Liver (tissue), 9 donors: ENCODE measurements around the gene CPEB2. TPM values are rescaled to one million over a fixed set of nuclear protein-coding genes. Genes with fewer than 3 reads are reported as not detected.

Experiments
- DNase-seq: peaks from one replicate; pipeline ENCODE4 v3.0.0-alpha.2; 2017; ENCODE audit warnings: low spot score
- H3K27ac ChIP-seq, 2 donors: one replicate each; pipeline ENCODE4 v1.7.0; 2013; ENCODE audit warnings: inconsistent platforms in 2 of 2, low read length in 2 of 2, control low read depth in 1 of 2, low read depth in 1 of 2, mild to moderate bottlenecking in 1 of 2
- H3K27me3 ChIP-seq, 4 donors: one replicate each; pipeline versions ENCODE4 v1.6.1 to v1.7.0; 2013; ENCODE audit warnings: low read length in 3 of 4, inconsistent platforms in 1 of 4, mild to moderate bottlenecking in 1 of 4, moderate library complexity in 1 of 4; ENCODE audit not compliant: control insufficient read depth in 4 of 4, insufficient read depth in 4 of 4
- H3K36me3 ChIP-seq, 4 donors: one replicate each; pipeline versions ENCODE4 v1.6.1 to v1.7.0; 2013; ENCODE audit warnings: low read length in 3 of 4, mild to moderate bottlenecking in 3 of 4, low read depth in 1 of 4, moderate library complexity in 1 of 4; ENCODE audit not compliant: control insufficient read depth in 4 of 4, insufficient read depth in 3 of 4
- H3K4me1 ChIP-seq, 4 donors: one replicate each; pipeline versions ENCODE4 v1.6.1 to v1.7.0; 2013; ENCODE audit warnings: low read length in 3 of 4, mild to moderate bottlenecking in 3 of 4, moderate library complexity in 1 of 4; ENCODE audit not compliant: control insufficient read depth in 4 of 4, insufficient read depth in 4 of 4
- H3K4me3 ChIP-seq, 3 donors: one replicate each; pipeline versions ENCODE4 v1.6.1 to v1.7.0; 2013; ENCODE audit warnings: low read length in 3 of 3, control low read depth in 1 of 3, low read depth in 1 of 3, mild to moderate bottlenecking in 1 of 3
- H3K9ac ChIP-seq, 2 donors: one replicate each; pipeline ENCODE4 v1.7.0; 2013; ENCODE audit warnings: low read length in 2 of 2, mild to moderate bottlenecking in 2 of 2, moderate library complexity in 2 of 2, control low read depth in 1 of 2, low read depth in 1 of 2
- H3K9me3 ChIP-seq, 4 donors: one replicate each; pipeline versions ENCODE4 v1.6.1 to v1.7.0; 2013; ENCODE audit warnings: low read length in 3 of 4; ENCODE audit not compliant: control insufficient read depth in 4 of 4
- EGR1 ChIP-seq, 2 donors: IDR thresholded peaks; 2 replicates each; pipeline ENCODE4 v1.6.1; 2016 to 2018; ENCODE audit warnings: antibody characterized with exemption in 2 of 2, low read depth in 2 of 2
- FOXA1 ChIP-seq: IDR thresholded peaks from 2 replicates; pipeline ENCODE4 v1.6.1; 2016; ENCODE audit warnings: antibody characterized with exemption
- FOXA2 ChIP-seq: IDR thresholded peaks from 2 replicates; pipeline ENCODE4 v1.6.1; 2016; ENCODE audit warnings: antibody characterized with exemption
- HNF4A ChIP-seq, 2 donors: conservative IDR thresholded peaks; 2 replicates each; pipeline ENCODE4 v1.6.1; 2016; ENCODE audit warnings: antibody characterized with exemption in 2 of 2, mild to moderate bottlenecking in 2 of 2
- HNF4G ChIP-seq: IDR thresholded peaks from 2 replicates; pipeline ENCODE4 v1.6.1; 2016; ENCODE audit warnings: antibody characterized with exemption
- JUND ChIP-seq, 2 donors: IDR thresholded peaks; 2 replicates each; pipeline ENCODE4 v1.6.1; 2016; ENCODE audit warnings: antibody characterized with exemption in 2 of 2
- MAX ChIP-seq: IDR thresholded peaks from 2 replicates; pipeline ENCODE4 v1.6.1; 2016; ENCODE audit warnings: antibody characterized with exemption
- NR2F2 ChIP-seq: IDR thresholded peaks from 2 replicates; pipeline ENCODE4 v1.6.1; 2016; ENCODE audit warnings: antibody characterized with exemption
- RAD21 ChIP-seq, 2 donors: IDR thresholded peaks; 2 replicates each; pipeline ENCODE4 v1.6.1; 2016; ENCODE audit warnings: antibody characterized with exemption in 2 of 2, mild to moderate bottlenecking in 2 of 2
- RXRA ChIP-seq, 2 donors: IDR thresholded peaks; 2 replicates each; pipeline ENCODE4 v1.6.1; 2017 to 2018; ENCODE audit warnings: antibody characterized with exemption in 2 of 2, mild to moderate bottlenecking in 1 of 2
- SP1 ChIP-seq: IDR thresholded peaks from 2 replicates; pipeline ENCODE4 v1.6.1; 2018; ENCODE audit warnings: antibody characterized with exemption, mild to moderate bottlenecking
- YY1 ChIP-seq: IDR thresholded peaks from 2 replicates; pipeline ENCODE4 v1.6.1; 2016; ENCODE audit warnings: antibody characterized with exemption, mild to moderate bottlenecking
- WGBS: extraction: QIAGEN DNeasy Blood & Tissue Kit; methylation state at CpG from one replicate; pipeline ENCODE4 v1.1.7; 2013; 5-methylcytosine and 5-hydroxymethylcytosine counted together
- polyA plus RNA-seq, 2 donors: library from polyadenylated mRNA; stranded (reverse) in 1 of 2; unstranded in 1 of 2; fragments of 200-250 nt in 1 of 2; fragments of >200 nt in 1 of 2; fragmentation: Nextera tagmentation in 1 of 2; extraction: Ambion mirVana in 1 of 2; gene quantifications; one replicate each; pipeline versions ENCODE4 v1.2.1 to v1.2.3, GENCODE V29; 2013 to 2015
- total RNA-seq, 2 donors: library from RNA; depleted of rRNA; stranded (reverse); fragments of >200 nt; gene quantifications; one replicate each; pipeline ENCODE4 v1.2.3, GENCODE V29; 2014
- TF ChIP-seq, protein P1 (sequence below): IDR thresholded peaks from 2 replicates; pipeline ENCODE4 v1.6.1; 2016; ENCODE audit warnings: antibody characterized with exemption, mild to moderate bottlenecking
- TF ChIP-seq, protein P2 (sequence below): fragments of 150-350 bp; IDR thresholded peaks from 2 replicates; pipeline ENCODE4 v1.5.1; 2017; ENCODE audit warnings: improper control_type of control experiment, low read depth, low read length; ENCODE audit not compliant: missing input control
- donor health status: healthy.
- donor health status: healthy.
- donor health status: healthy.
- donor health status: healthy.
- donor health status: healthy.

CPEB2 gene
- total and polyA plus RNA-seq, 4 donors = 3.6 to 14.0 (median 4.6) TPM

DNA sequence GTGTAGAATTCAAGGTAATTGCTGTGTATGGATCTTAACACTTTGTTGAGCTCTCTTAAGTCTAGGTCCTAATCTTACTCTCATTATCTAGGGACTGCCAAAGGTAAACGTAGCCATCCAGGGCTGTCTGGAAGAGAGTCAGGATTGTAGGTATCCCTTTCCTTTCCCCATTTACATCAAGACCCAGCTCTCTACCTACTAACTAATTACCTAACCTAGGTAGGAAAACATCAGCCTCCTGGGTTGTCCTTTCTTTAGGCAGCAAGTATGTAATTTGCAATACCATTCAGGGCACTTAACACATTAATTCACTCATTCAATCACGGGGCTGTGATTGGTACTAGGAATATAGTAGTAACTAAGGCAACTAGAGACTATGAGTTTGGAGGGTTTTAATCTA is 15.2 kb upstream of the CPEB2 start:
- no peak for DNase-seq
- H3K27ac ChIP-seq = no peak overlapping the region
- TF ChIP-seq RXRA (IDR thresholded peaks at IDR 0.05) (no peak), FOXA1 (no peak), SP1 (no peak), HNF4A (conservative IDR thresholded peaks at IDR 0.05) (no peak), YY1 (no peak), MAX (no peak), HNF4G (no peak), EGR1 (IDR thresholded peaks at IDR 0.05; ENCODE audit: low read depth in 2 of 2) (no peak)
- TF ChIP-seq, protein P1, sequence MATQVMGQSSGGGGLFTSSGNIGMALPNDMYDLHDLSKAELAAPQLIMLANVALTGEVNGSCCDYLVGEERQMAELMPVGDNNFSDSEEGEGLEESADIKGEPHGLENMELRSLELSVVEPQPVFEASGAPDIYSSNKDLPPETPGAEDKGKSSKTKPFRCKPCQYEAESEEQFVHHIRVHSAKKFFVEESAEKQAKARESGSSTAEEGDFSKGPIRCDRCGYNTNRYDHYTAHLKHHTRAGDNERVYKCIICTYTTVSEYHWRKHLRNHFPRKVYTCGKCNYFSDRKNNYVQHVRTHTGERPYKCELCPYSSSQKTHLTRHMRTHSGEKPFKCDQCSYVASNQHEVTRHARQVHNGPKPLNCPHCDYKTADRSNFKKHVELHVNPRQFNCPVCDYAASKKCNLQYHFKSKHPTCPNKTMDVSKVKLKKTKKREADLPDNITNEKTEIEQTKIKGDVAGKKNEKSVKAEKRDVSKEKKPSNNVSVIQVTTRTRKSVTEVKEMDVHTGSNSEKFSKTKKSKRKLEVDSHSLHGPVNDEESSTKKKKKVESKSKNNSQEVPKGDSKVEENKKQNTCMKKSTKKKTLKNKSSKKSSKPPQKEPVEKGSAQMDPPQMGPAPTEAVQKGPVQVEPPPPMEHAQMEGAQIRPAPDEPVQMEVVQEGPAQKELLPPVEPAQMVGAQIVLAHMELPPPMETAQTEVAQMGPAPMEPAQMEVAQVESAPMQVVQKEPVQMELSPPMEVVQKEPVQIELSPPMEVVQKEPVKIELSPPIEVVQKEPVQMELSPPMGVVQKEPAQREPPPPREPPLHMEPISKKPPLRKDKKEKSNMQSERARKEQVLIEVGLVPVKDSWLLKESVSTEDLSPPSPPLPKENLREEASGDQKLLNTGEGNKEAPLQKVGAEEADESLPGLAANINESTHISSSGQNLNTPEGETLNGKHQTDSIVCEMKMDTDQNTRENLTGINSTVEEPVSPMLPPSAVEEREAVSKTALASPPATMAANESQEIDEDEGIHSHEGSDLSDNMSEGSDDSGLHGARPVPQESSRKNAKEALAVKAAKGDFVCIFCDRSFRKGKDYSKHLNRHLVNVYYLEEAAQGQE = no peak
- H3K9ac ChIP-seq = no peak overlapping the region
- no peak overlapping the region for H3K4me3 ChIP-seq
- H3K9me3 ChIP-seq = no peaks in the 10 kb centered on the region
- peaks cover 0 to 27% (median 14%) of the 10 kb centered on the region in 4 donors for H3K4me1 ChIP-seq
- H3K27me3 ChIP-seq = no peaks in the 10 kb centered on the region
- WGBS = 70% methylated on average over 2 of the region's 2 CpGs
- H3K36me3 ChIP-seq = no peaks in the 10 kb centered on the region

DNA sequence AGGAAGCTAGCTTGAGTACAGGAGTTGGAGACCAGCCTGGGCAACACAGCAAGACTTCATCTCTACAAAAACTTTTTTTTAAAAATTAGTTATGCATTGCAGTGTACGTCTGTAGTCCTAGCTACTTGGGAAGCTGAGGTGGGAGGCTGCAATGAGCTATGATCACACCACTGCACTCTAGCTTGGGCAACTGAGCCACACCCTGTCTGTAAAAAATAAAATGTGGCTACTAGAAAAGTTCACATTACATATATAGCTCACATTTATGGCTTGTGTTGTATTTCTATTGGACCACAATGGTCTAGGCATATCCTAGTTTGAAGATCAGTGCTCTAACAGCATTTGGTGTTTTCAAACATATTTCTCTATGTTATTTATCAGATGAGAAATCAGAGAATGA is 11.8 kb upstream of the CPEB2 start:
- 83% methylated on average over 1 of the region's 1 CpG for WGBS
- Histone ChIP-seq H3K4me1 (peaks cover 0 to 11% (median 6%) of the 10 kb centered on the region in 4 donors), H3K9me3 (no peaks in the 10 kb centered on the region), H3K9ac (no peak overlapping the region), H3K4me3 (no peak overlapping the region), H3K36me3 (no peaks in the 10 kb centered on the region), H3K27ac (no peak overlapping the region), H3K27me3 (no peaks in the 10 kb centered on the region)
- no peak for DNase-seq
- TF ChIP-seq RXRA (IDR thresholded peaks at IDR 0.05) = no peak
- TF ChIP-seq RAD21 (IDR thresholded peaks at IDR 0.05) = no peak
- no peak for TF ChIP-seq JUND (IDR thresholded peaks at IDR 0.05)
- TF ChIP-seq NR2F2 = no peak

GRCh38 chr4:14994242-14994641 is 8.0 kb upstream of the CPEB2 start:
- no peak for DNase-seq
- no peak overlapping the region for H3K9ac ChIP-seq
- no peak overlapping the region for H3K4me3 ChIP-seq
- H3K27ac ChIP-seq = no peak overlapping the region
- H3K36me3 ChIP-seq = no peaks in the 10 kb centered on the region
- TF ChIP-seq NR2F2 = no peak
- no peak for TF ChIP-seq RAD21 (IDR thresholded peaks at IDR 0.05)
- TF ChIP-seq HNF4G = no peak
- no peak for TF ChIP-seq YY1
- TF ChIP-seq, protein P1 = no peak
- TF ChIP-seq JUND (IDR thresholded peaks at IDR 0.05) = no peak
- TF ChIP-seq, protein P2, sequence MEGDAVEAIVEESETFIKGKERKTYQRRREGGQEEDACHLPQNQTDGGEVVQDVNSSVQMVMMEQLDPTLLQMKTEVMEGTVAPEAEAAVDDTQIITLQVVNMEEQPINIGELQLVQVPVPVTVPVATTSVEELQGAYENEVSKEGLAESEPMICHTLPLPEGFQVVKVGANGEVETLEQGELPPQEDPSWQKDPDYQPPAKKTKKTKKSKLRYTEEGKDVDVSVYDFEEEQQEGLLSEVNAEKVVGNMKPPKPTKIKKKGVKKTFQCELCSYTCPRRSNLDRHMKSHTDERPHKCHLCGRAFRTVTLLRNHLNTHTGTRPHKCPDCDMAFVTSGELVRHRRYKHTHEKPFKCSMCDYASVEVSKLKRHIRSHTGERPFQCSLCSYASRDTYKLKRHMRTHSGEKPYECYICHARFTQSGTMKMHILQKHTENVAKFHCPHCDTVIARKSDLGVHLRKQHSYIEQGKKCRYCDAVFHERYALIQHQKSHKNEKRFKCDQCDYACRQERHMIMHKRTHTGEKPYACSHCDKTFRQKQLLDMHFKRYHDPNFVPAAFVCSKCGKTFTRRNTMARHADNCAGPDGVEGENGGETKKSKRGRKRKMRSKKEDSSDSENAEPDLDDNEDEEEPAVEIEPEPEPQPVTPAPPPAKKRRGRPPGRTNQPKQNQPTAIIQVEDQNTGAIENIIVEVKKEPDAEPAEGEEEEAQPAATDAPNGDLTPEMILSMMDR = no peak
- TF ChIP-seq SP1 = no peak
- TF ChIP-seq FOXA2 = no peak
- H3K9me3 ChIP-seq = no peaks in the 10 kb centered on the region
- WGBS = 84% methylated on average over 3 of the region's 3 CpGs
- H3K27me3 ChIP-seq = no peaks in the 10 kb centered on the region
- H3K4me1 ChIP-seq = no peaks in the 10 kb centered on the region
